Measurements from ENCODE around the gene HAPLN3. TPM values are rescaled to one million over a fixed set of nuclear protein-coding genes. Genes with fewer than 3 reads are reported as not detected.
A peak's percentile ranks its signal among the peaks of the same experiment; 100 is the strongest.

HAPLN3 gene
- total RNA-seq, 1 experiment from 2014 or later, result 42.4 TPM

- H3K4me1 ChIP-seq (ENCODE audit: insufficient read depth, low read length), result peaks cover 4% of the 10 kb centered on the region; the same call in 1 of the 2 replicates
- H3K4ac ChIP-seq (ENCODE audit: low read depth, low read length), result no peak overlapping the region
- H3K4me1 Mint-ChIP-seq, result peaks cover 36 to 40% of the 10 kb centered on the region in 2 experiments
- H3K27me3 ChIP-seq (ENCODE audit: insufficient read depth, low read length), result no peaks in the 10 kb centered on the region
- H2AK5ac ChIP-seq (ENCODE audit: insufficient read length, low read length), result no peak overlapping the region
- no peak overlapping the region for H2BK12ac ChIP-seq (ENCODE audit: insufficient read length, low read depth, low read length)
- no peak overlapping the region for H4K91ac ChIP-seq (ENCODE audit: insufficient read length, low read depth, low read length)
- H4K20me1 ChIP-seq (ENCODE audit: control insufficient read depth, insufficient read depth, insufficient read length), result no peaks in the 10 kb centered on the region
- H2BK15ac ChIP-seq (ENCODE audit: low read depth, low read length), result no peak overlapping the region
- DNase-seq, result no peak
- no peak for TF ChIP-seq CTCF (conservative IDR thresholded peaks at IDR 0.05)
- no peak overlapping the region for H2AFZ ChIP-seq (ENCODE audit: low read length)
- peaks cover 2% of the 10 kb centered on the region for H3K9me3 ChIP-seq (ENCODE audit: control insufficient read depth, low read depth, low read length)
- H3K9me3 Mint-ChIP-seq, result peaks cover 29 to 36% of the 10 kb centered on the region in 2 experiments
- no peak overlapping the region for H3K9ac ChIP-seq (ENCODE audit: extremely low read depth, insufficient read length, low read length)
- no peak overlapping the region for H2BK5ac ChIP-seq (ENCODE audit: insufficient read length, low read length)
- no peak overlapping the region for H3K18ac ChIP-seq (ENCODE audit: insufficient read length, low read depth, low read length)
- no peak overlapping the region for H2BK20ac ChIP-seq (ENCODE audit: low read depth, low read length, poor library complexity, severe bottlenecking)
- H4K8ac ChIP-seq (replicated peaks; ENCODE audit: insufficient read length, low read depth, low read length), result no peak overlapping the region
- no CpG with 5 or more reads among the region's 4 CpGs for WGBS (ENCODE audit: extremely low coverage, insufficient read length, low lambda C conversion rate)
- H3K36me3 Mint-ChIP-seq (ENCODE audit: insufficient read depth in 1 of 3, low read depth in 3 of 3), result peaks cover 3 to 33% (median 13%) of the 10 kb centered on the region in 3 experiments
- no peak overlapping the region for H3T11ph ChIP-seq (ENCODE audit: low read length)
- H3K56ac ChIP-seq (ENCODE audit: insufficient read length, low read depth, low read length), result no peak overlapping the region
- no peaks in the 10 kb centered on the region for H3K79me1 ChIP-seq (ENCODE audit: insufficient read depth, low read depth, low read length, poor library complexity, severe bottlenecking)
- no peak overlapping the region for H3K14ac ChIP-seq (ENCODE audit: insufficient read depth, low read length)
- H3K27ac ChIP-seq (ENCODE audit: insufficient read length, low read depth, low read length), result no peak overlapping the region
- no peak overlapping the region for H4K5ac ChIP-seq (ENCODE audit: insufficient read length, low read depth, low read length)
- H3K27me3 Mint-ChIP-seq (ENCODE audit: low read depth), result no peaks in the 10 kb centered on the region
- no peak overlapping the region for H3K4me2 ChIP-seq (ENCODE audit: insufficient read depth, insufficient read length, low read length)
- no peak overlapping the region for H2BK120ac ChIP-seq (ENCODE audit: low read depth, low read length, poor library complexity, severe bottlenecking)
- H3K23me2 ChIP-seq (ENCODE audit: insufficient read length, low read depth, low read length, poor library complexity, severe bottlenecking), result no peaks in the 10 kb centered on the region
- peak overlapping the region in 2 of 3 experiments; percentile 1 to 59; a peak in 2 of 7 replicates for H3K27ac Mint-ChIP-seq
- H3K79me2 ChIP-seq (ENCODE audit: insufficient read depth, low read length), result no peaks in the 10 kb centered on the region; the same call in 1 of the 2 replicates
- no peak overlapping the region for H3K23ac ChIP-seq (ENCODE audit: insufficient read length, low read depth, low read length)
- no peak overlapping the region; a peak in 1 of 5 replicates for H3K4me3 Mint-ChIP-seq
Observed at GRCh38 chr15:88940110-88940675, 44.8 kb upstream of the HAPLN3 start.
